Measurements from ENCODE around the gene B4GALT5. TPM values are rescaled to one million over a fixed set of nuclear protein-coding genes. Genes with fewer than 3 reads are reported as not detected.

Gene B4GALT5, protein sequence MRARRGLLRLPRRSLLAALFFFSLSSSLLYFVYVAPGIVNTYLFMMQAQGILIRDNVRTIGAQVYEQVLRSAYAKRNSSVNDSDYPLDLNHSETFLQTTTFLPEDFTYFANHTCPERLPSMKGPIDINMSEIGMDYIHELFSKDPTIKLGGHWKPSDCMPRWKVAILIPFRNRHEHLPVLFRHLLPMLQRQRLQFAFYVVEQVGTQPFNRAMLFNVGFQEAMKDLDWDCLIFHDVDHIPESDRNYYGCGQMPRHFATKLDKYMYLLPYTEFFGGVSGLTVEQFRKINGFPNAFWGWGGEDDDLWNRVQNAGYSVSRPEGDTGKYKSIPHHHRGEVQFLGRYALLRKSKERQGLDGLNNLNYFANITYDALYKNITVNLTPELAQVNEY
- total RNA-seq, result 12.8 and 17.9 TPM in 2 replicates

GRCh38 chr20:49713753-49714712 lies at the start of gene B4GALT5:
TSS of gene B4GALT5 (minus strand) at chr20:49713878. CDS start at chr20:49713690, 188 bp downstream.

Other genes with a start within 250 kb of the B4GALT5 start
- not detected in 2 replicates for gene KCNB1, start 231.2 kb downstream of the B4GALT5 start, total RNA-seq
- gene PTGIS, start 145.7 kb downstream of the B4GALT5 start, total RNA-seq, result not detected in 2 replicates
- gene SLC9A8, start 99.0 kb upstream of the B4GALT5 start, total RNA-seq, result 3.3 and 3.6 TPM in 2 replicates
- 3.7 and 5.0 TPM in 2 replicates for gene SPATA2, start 201.7 kb upstream of the B4GALT5 start, total RNA-seq
- gene RNF114, start 222.5 kb upstream of the B4GALT5 start, total RNA-seq, result 115 and 123 TPM in 2 replicates